ENCODE results near the gene DHCR24.

Gene DHCR24

DNA sequence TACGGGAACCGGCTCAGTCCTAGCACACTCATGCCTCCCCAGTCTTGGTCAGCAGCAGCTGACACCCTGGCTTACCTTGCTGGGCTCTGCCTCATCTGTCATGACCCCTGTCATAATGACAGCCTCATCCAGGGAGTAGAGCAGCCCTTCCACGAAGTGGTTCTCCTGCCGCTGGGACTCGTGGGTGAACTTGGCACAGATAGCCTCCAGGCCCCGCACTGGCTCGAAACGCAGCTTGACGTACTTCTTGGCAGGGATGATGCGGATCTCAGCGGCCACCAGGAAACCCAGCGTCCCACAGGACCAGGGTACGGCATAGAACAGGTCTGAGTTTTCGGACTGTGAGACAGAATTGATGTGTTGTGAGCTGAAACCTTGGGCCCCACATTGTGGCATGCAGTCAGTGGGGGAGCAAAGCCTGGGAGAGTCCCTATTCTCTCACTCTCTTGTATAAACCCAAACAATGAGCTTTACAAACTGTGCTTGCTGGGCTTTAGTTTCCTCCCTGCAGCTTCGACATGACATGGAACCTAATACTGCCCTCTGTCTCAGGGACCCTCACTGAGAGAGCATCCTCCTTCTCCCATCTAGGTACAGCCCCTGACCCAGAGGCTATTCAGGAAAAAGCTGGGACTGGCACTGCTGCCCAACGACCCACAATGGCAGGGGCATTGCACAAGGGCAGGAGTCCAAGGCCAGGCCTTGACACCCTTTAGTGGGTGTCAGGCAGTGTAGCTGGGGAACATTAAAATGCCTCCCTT lies 15.5 kb downstream of the DHCR24 start (continued):
- no peak for TF ChIP-seq ZNF24 (tag by site-specific recombination; IDR thresholded peaks at IDR 0.05)
- TF ChIP-seq OSR2 (tag by site-specific recombination; IDR thresholded peaks at IDR 0.05) = no peak
- TF ChIP-seq ZNF248 (tag by site-specific recombination; IDR thresholded peaks at IDR 0.05) = no peak
- no peak for TF ChIP-seq ZNF174 (tag by site-specific recombination; IDR thresholded peaks at IDR 0.05)
- TF ChIP-seq SP7 (tag by site-specific recombination; IDR thresholded peaks at IDR 0.05) = no peak
- no peak for TF ChIP-seq GLIS1 (tag by site-specific recombination; IDR thresholded peaks at IDR 0.05)

DNA sequence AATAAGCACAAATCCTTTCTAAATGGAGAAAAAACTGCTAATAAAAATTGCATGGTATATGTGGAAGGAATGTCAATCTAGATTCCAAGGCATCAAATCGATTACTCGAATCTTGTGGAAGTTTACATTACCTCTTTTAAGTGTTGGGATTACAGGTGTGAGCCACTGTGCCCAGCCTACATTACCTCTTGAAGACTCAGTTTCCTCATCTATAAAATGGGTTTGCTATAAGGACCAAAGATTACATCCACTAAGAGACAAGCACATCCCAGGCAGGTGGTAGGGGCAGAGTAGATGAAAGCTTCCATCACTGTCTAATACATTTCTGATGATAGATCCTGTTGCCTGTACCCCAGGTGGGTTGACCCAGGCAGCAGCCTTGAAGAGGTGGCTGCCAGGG lies 16.1 kb downstream of the DHCR24 start:
- POLR2A ChIA-PET = interaction anchor here (3.8 kb wide), 1 partner anchor 16 kb away, joined by 18 read pairs; the partner anchor contains the start of gene DHCR24
- TF ChIP-seq, protein P1, sequence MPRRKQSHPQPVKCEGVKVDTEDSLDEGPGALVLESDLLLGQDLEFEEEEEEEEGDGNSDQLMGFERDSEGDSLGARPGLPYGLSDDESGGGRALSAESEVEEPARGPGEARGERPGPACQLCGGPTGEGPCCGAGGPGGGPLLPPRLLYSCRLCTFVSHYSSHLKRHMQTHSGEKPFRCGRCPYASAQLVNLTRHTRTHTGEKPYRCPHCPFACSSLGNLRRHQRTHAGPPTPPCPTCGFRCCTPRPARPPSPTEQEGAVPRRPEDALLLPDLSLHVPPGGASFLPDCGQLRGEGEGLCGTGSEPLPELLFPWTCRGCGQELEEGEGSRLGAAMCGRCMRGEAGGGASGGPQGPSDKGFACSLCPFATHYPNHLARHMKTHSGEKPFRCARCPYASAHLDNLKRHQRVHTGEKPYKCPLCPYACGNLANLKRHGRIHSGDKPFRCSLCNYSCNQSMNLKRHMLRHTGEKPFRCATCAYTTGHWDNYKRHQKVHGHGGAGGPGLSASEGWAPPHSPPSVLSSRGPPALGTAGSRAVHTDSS (tag by site-specific recombination; IDR thresholded peaks at IDR 0.05) = no peak
- TF ChIP-seq ZBTB7A (tag by site-specific recombination; IDR thresholded peaks at IDR 0.05; ENCODE audit: low read depth) (no peak), GFI1B (tag by site-specific recombination; IDR thresholded peaks at IDR 0.05) (no peak), TRIM28 (IDR thresholded peaks at IDR 0.05; ENCODE audit: borderline replicate concordance, low read length) (no peak), ZNF37A (tag by site-specific recombination; IDR thresholded peaks at IDR 0.05) (no peak), ZNF843 (tag by site-specific recombination; IDR thresholded peaks at IDR 0.05) (no peak), ZNF10 (tag by site-specific recombination; IDR thresholded peaks at IDR 0.05) (no peak), ZNF2 (tag by site-specific recombination; IDR thresholded peaks at IDR 0.05) (no peak), ZNF654 (tag by site-specific recombination; IDR thresholded peaks at IDR 0.05; ENCODE audit: low read depth) (no peak)
- TF ChIP-seq, protein P2, sequence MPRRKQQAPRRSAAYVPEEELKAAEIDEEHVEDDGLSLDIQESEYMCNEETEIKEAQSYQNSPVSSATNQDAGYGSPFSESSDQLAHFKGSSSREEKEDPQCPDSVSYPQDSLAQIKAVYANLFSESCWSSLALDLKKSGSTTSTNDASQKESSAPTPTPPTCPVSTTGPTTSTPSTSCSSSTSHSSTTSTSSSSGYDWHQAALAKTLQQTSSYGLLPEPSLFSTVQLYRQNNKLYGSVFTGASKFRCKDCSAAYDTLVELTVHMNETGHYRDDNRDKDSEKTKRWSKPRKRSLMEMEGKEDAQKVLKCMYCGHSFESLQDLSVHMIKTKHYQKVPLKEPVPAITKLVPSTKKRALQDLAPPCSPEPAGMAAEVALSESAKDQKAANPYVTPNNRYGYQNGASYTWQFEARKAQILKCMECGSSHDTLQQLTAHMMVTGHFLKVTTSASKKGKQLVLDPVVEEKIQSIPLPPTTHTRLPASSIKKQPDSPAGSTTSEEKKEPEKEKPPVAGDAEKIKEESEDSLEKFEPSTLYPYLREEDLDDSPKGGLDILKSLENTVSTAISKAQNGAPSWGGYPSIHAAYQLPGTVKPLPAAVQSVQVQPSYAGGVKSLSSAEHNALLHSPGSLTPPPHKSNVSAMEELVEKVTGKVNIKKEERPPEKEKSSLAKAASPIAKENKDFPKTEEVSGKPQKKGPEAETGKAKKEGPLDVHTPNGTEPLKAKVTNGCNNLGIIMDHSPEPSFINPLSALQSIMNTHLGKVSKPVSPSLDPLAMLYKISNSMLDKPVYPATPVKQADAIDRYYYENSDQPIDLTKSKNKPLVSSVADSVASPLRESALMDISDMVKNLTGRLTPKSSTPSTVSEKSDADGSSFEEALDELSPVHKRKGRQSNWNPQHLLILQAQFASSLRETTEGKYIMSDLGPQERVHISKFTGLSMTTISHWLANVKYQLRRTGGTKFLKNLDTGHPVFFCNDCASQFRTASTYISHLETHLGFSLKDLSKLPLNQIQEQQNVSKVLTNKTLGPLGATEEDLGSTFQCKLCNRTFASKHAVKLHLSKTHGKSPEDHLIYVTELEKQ (tag by site-specific recombination; IDR thresholded peaks at IDR 0.05; ENCODE audit: borderline replicate concordance) = no peak
- TF ChIP-seq, protein P3, sequence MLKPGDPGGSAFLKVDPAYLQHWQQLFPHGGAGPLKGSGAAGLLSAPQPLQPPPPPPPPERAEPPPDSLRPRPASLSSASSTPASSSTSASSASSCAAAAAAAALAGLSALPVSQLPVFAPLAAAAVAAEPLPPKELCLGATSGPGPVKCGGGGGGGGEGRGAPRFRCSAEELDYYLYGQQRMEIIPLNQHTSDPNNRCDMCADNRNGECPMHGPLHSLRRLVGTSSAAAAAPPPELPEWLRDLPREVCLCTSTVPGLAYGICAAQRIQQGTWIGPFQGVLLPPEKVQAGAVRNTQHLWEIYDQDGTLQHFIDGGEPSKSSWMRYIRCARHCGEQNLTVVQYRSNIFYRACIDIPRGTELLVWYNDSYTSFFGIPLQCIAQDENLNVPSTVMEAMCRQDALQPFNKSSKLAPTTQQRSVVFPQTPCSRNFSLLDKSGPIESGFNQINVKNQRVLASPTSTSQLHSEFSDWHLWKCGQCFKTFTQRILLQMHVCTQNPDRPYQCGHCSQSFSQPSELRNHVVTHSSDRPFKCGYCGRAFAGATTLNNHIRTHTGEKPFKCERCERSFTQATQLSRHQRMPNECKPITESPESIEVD (tag by site-specific recombination; IDR thresholded peaks at IDR 0.05) = no peak
- TF ChIP-seq, protein P4, sequence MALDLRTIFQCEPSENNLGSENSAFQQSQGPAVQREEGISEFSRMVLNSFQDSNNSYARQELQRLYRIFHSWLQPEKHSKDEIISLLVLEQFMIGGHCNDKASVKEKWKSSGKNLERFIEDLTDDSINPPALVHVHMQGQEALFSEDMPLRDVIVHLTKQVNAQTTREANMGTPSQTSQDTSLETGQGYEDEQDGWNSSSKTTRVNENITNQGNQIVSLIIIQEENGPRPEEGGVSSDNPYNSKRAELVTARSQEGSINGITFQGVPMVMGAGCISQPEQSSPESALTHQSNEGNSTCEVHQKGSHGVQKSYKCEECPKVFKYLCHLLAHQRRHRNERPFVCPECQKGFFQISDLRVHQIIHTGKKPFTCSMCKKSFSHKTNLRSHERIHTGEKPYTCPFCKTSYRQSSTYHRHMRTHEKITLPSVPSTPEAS (tag by site-specific recombination; IDR thresholded peaks at IDR 0.05) = no peak
- TF ChIP-seq, protein P5, sequence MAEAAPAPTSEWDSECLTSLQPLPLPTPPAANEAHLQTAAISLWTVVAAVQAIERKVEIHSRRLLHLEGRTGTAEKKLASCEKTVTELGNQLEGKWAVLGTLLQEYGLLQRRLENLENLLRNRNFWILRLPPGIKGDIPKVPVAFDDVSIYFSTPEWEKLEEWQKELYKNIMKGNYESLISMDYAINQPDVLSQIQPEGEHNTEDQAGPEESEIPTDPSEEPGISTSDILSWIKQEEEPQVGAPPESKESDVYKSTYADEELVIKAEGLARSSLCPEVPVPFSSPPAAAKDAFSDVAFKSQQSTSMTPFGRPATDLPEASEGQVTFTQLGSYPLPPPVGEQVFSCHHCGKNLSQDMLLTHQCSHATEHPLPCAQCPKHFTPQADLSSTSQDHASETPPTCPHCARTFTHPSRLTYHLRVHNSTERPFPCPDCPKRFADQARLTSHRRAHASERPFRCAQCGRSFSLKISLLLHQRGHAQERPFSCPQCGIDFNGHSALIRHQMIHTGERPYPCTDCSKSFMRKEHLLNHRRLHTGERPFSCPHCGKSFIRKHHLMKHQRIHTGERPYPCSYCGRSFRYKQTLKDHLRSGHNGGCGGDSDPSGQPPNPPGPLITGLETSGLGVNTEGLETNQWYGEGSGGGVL (tag by site-specific recombination; IDR thresholded peaks at IDR 0.05) = no peak
- Histone ChIP-seq H3K4me3 (ENCODE audit: low read depth, low read length) (no peak overlapping the region), H3K36me3 (ENCODE audit: control insufficient read depth in 2 of 2, insufficient read depth in 1 of 2, low read length in 2 of 2) (peaks cover 27 to 92% of the 10 kb centered on the region in 2 experiments), H3K9me3 (ENCODE audit: control insufficient read depth, insufficient read depth, low read depth, low read length) (no peaks in the 10 kb centered on the region), H3K27ac (ENCODE audit: extremely low read depth, low read depth, low read length) (no peak overlapping the region), H3K4me1 (ENCODE audit: control insufficient read depth, insufficient read depth, low read length) (no peaks in the 10 kb centered on the region)
- CTCF ChIA-PET = no interaction called here

Data from HEK293 (cell line).